Kidney (tissue), 14 donors: ENCODE data around the gene ASTN2. TPM values are rescaled to one million over a fixed set of nuclear protein-coding genes. Genes with fewer than 3 reads are reported as not detected.

Experiments
- DNase-seq, 5 donors: peaks; one replicate each; pipeline ENCODE4 v3.0.0-alpha.2; 2013 to 2020
- FAIRE-seq: peaks from 2 replicates; lab custom pipeline; 2012; peaks lifted over from hg19 to GRCh38; lab: Jason Lieb, UNC
- H3K27ac ChIP-seq, 2 donors: one replicate each; pipeline ENCODE4 v1.7.0; 2013; ENCODE audit warnings: low read depth in 2 of 2, low read length in 2 of 2, inconsistent platforms in 1 of 2
- H3K27me3 ChIP-seq: one replicate; pipeline ENCODE4 v1.7.1; 2013; ENCODE audit warnings: low read length, inconsistent platforms; ENCODE audit not compliant: control insufficient read depth, insufficient read depth
- H3K36me3 ChIP-seq, 3 donors: one replicate each; pipeline versions ENCODE4 v1.7.0 to v1.7.1; 2013; ENCODE audit warnings: low read length in 3 of 3, control low read depth in 1 of 3, inconsistent platforms in 1 of 3; ENCODE audit not compliant: insufficient read depth in 3 of 3, control insufficient read depth in 2 of 3
- H3K4me1 ChIP-seq, 3 donors: one replicate each; pipeline versions ENCODE4 v1.7.0 to v1.7.1; 2013; ENCODE audit warnings: low read length in 3 of 3, inconsistent platforms in 1 of 3, low read depth in 1 of 3; ENCODE audit not compliant: control insufficient read depth in 2 of 3, insufficient read depth in 2 of 3
- H3K4me3 ChIP-seq, 3 donors: one replicate each; pipeline versions ENCODE4 v1.7.0 to v1.8.1; 2013; ENCODE audit warnings: low read length in 3 of 3, control low read depth in 1 of 3, inconsistent platforms in 1 of 3
- H3K9ac ChIP-seq, 3 donors: one replicate each; pipeline versions ENCODE4 v1.7.0 to v1.7.1; 2013; ENCODE audit warnings: low read length in 3 of 3, control low read depth in 1 of 3, inconsistent platforms in 1 of 3
- H3K9me3 ChIP-seq, 3 donors: one replicate each; pipeline versions ENCODE4 v1.7.0 to v1.7.1; 2013; ENCODE audit warnings: low read length in 3 of 3, control low read depth in 1 of 3, inconsistent platforms in 1 of 3; ENCODE audit not compliant: control insufficient read depth in 2 of 3, insufficient read depth in 1 of 3
- CTCF ChIP-seq: IDR thresholded peaks from 3 replicates; pipeline ENCODE4 v1.5.1; 2012; ENCODE audit warnings: mild to moderate bottlenecking, moderate library complexity, borderline replicate concordance; ENCODE audit not compliant: insufficient read depth; ENCODE audit errors: extremely low read depth
- intact Hi-C: fragments of 100-400 bp; cut with DNase I; formaldehyde crosslinking; loops from one replicate; pipeline ENCODE4 v1.11.1; 2022
- polyA plus RNA-seq: library from polyadenylated mRNA; stranded (reverse); fragments of 350-450 nt; fragmentation: Illumina TruSeq; extraction: RNeasy Lipid Tissue Mini Kit (QIAGEN cat#74804); gene quantifications from one replicate; pipeline ENCODE4 v1.2.3, GENCODE V29; 2014; ENCODE audit warnings: low read depth, low replicate concordance; ENCODE audit not compliant: insufficient read depth
- total RNA-seq: library from RNA; stranded (reverse); fragmentation: NEBNext Ultra II Directional; extraction: Animal tissue kit (Norgen Biotek cat#: 25700); gene quantifications from one replicate; pipeline ENCODE4 v1.2.1, GENCODE V29; 2021
- donor health status: control.
- donor health status: control.
- donor health status: control.
- donor health status: control.
- donor health status: control.
- donor health status: DM: yes; HTN: yes; CAD: no.
- donor health status: Normal renal cell carcinoma (clear cell type).

The ASTN2 gene
- total and polyA plus RNA-seq, 2 donors from 2014 or later, result 7.6 to 11.5 TPM

GRCh38 chr9:116796669-116797068, 618.2 kb downstream of the ASTN2 start:
- H3K4me1 ChIP-seq, result no peaks in the 10 kb centered on the region
- FAIRE-seq (no peak), DNase-seq (no peak)
- H3K36me3 ChIP-seq, result no peaks in the 10 kb centered on the region
- H3K27ac ChIP-seq, result no peak overlapping the region
- H3K4me3 ChIP-seq, result no peak overlapping the region
- intact Hi-C loops, result no loop called here
- H3K9me3 ChIP-seq, result no peaks in the 10 kb centered on the region
- no peak overlapping the region for H3K9ac ChIP-seq
- H3K27me3 ChIP-seq, result no peaks in the 10 kb centered on the region
- no peak for TF ChIP-seq CTCF

GRCh38 chr9:116795821-116796220, 619.0 kb downstream of the ASTN2 start:
- Histone ChIP-seq H3K9me3 (no peaks in the 10 kb centered on the region), H3K9ac (no peak overlapping the region), H3K27me3 (no peaks in the 10 kb centered on the region), H3K4me3 (no peak overlapping the region), H3K36me3 (no peaks in the 10 kb centered on the region), H3K4me1 (no peaks in the 10 kb centered on the region), H3K27ac (no peak overlapping the region)
- intact Hi-C loops, result no loop called here
- TF ChIP-seq CTCF, result no peak
- no peak for DNase-seq
- no peak for FAIRE-seq

- Histone ChIP-seq H3K27me3 (no peaks in the 10 kb centered on the region), H3K9ac (no peak overlapping the region), H3K27ac (no peak overlapping the region), H3K4me3 (no peak overlapping the region), H3K4me1 (no peaks in the 10 kb centered on the region), H3K36me3 (no peaks in the 10 kb centered on the region), H3K9me3 (no peaks in the 10 kb centered on the region)
- no peak for FAIRE-seq
- intact Hi-C loops, result no loop called here
- DNase-seq, result no peak
- no peak for TF ChIP-seq CTCF
These were observed 622.6 kb downstream of the ASTN2 start for GRCh38 chr9:116792271-116792670.

- Histone ChIP-seq H3K4me1 (no peaks in the 10 kb centered on the region), H3K9ac (no peak overlapping the region), H3K9me3 (no peaks in the 10 kb centered on the region), H3K4me3 (no peak overlapping the region), H3K27ac (no peak overlapping the region), H3K27me3 (no peaks in the 10 kb centered on the region), H3K36me3 (no peaks in the 10 kb centered on the region)
- FAIRE-seq (no peak), DNase-seq (peak in 2 of 5 donors; percentile 24 to 60)
- no peak for TF ChIP-seq CTCF
- intact Hi-C loops, result no loop called here
These were observed 623.5 kb downstream of the ASTN2 start for GRCh38 chr9:116791326-116791725.
